Nephron progenitor cell (in vitro differentiated cells): Measurements from ENCODE around the gene FLT4.

Source experiments
- DNase-seq: peaks from one replicate; pipeline ENCODE4 v3.0.0; 2021
- H3K27ac Mint-ChIP-seq: 2 replicates; pipeline ENCODE4 v1.8.0; 2021; ENCODE audit warnings: mild to moderate bottlenecking, moderate library complexity, mixed read lengths
- H3K27me3 Mint-ChIP-seq: 2 replicates; pipeline ENCODE4 v1.8.0; 2021; ENCODE audit warnings: mild to moderate bottlenecking, low read depth, mixed read lengths; ENCODE audit not compliant: poor library complexity
- H3K36me3 Mint-ChIP-seq: 2 replicates; pipeline ENCODE4 v1.8.0; 2021; ENCODE audit warnings: low read depth, mixed read lengths
- H3K4me1 Mint-ChIP-seq: 2 replicates; pipeline ENCODE4 v1.8.0; 2021; ENCODE audit warnings: mixed read lengths
- H3K4me3 Mint-ChIP-seq: 2 replicates; pipeline ENCODE4 v1.8.0; 2021; ENCODE audit warnings: mild to moderate bottlenecking, moderate library complexity, mixed read lengths
- H3K9me3 Mint-ChIP-seq: 2 replicates; pipeline ENCODE4 v1.8.0; 2021; ENCODE audit warnings: mild to moderate bottlenecking, moderate library complexity, mixed read lengths
- CTCF ChIP-seq: fragments of 200-600 bp; sonication (generic); IDR thresholded peaks from 2 replicates; pipeline ENCODE4 v1.5.0; 2021; ENCODE audit warnings: antibody characterized with exemption

Gene FLT4

GRCh38 chr5:180601591-180602480, 47.6 kb downstream of the FLT4 start:
- TF ChIP-seq CTCF = no peak
- no peak overlapping the region for H3K4me3 Mint-ChIP-seq
- H3K27ac Mint-ChIP-seq = no peak overlapping the region

GRCh38 chr5:180600554-180601041, 48.8 kb downstream of the FLT4 start:
- peaks cover 6% of the 10 kb centered on the region for H3K27me3 Mint-ChIP-seq
- TF ChIP-seq CTCF = no peak
- no peaks in the 10 kb centered on the region for H3K9me3 Mint-ChIP-seq
- no peak overlapping the region for H3K27ac Mint-ChIP-seq
- no peak for DNase-seq
- H3K4me1 Mint-ChIP-seq = peaks cover 33% of the 10 kb centered on the region
- no peak overlapping the region for H3K4me3 Mint-ChIP-seq
- H3K36me3 Mint-ChIP-seq = no peaks in the 10 kb centered on the region

More at GRCh38 chr5:180601591-180602480, 47.6 kb downstream of the FLT4 start:
- Mint-ChIP-seq H3K36me3 (no peaks in the 10 kb centered on the region), H3K9me3 (no peaks in the 10 kb centered on the region), H3K27me3 (peaks cover 3% of the 10 kb centered on the region), H3K4me1 (peaks cover 35% of the 10 kb centered on the region)
- DNase-seq = no peak

GRCh38 chr5:180599981-180600553, 49.3 kb downstream of the FLT4 start:
- Mint-ChIP-seq H3K4me1 (peaks cover 34% of the 10 kb centered on the region), H3K4me3 (no peak overlapping the region), H3K27me3 (peaks cover 6% of the 10 kb centered on the region), H3K27ac (no peak overlapping the region), H3K9me3 (no peaks in the 10 kb centered on the region), H3K36me3 (no peaks in the 10 kb centered on the region)
- TF ChIP-seq CTCF = no peak
- no peak for DNase-seq

GRCh38 chr5:180599590-180599914, 49.8 kb downstream of the FLT4 start:
- Mint-ChIP-seq H3K36me3 (no peaks in the 10 kb centered on the region), H3K4me3 (no peak overlapping the region)
- TF ChIP-seq CTCF = no peak

GRCh38 chr5:180598797-180599589, 50.4 kb downstream of the FLT4 start:
- no peak overlapping the region for H3K4me3 Mint-ChIP-seq
- no peaks in the 10 kb centered on the region for H3K36me3 Mint-ChIP-seq
- peaks cover 29% of the 10 kb centered on the region for H3K4me1 Mint-ChIP-seq

More at GRCh38 chr5:180599590-180599914, 49.8 kb downstream of the FLT4 start:
- H3K9me3 Mint-ChIP-seq = no peaks in the 10 kb centered on the region
- H3K27me3 Mint-ChIP-seq = peaks cover 6% of the 10 kb centered on the region
- no peak overlapping the region for H3K27ac Mint-ChIP-seq
- DNase-seq = no peak
- peaks cover 34% of the 10 kb centered on the region for H3K4me1 Mint-ChIP-seq

More at GRCh38 chr5:180598797-180599589, 50.4 kb downstream of the FLT4 start:
- Mint-ChIP-seq H3K27ac (no peak overlapping the region), H3K9me3 (no peaks in the 10 kb centered on the region), H3K27me3 (peaks cover 6% of the 10 kb centered on the region)
- TF ChIP-seq CTCF = no peak
- DNase-seq = no peak
